SK-N-SH treated with all-trans-retinoic acid at 6 μM for 48 hours (cell line): ENCODE measurements around the gene SH3TC1.

Experiments
- ARNTL ChIP-seq: fragments of 450-650 bp; formaldehyde crosslinking; IDR thresholded peaks from 2 replicates; pipeline ENCODE4 v1.5.0; 2020; ENCODE audit warnings: low read depth, mild to moderate bottlenecking, moderate library complexity, borderline replicate concordance
- BACH2 ChIP-seq: fragments of 250-450 bp; sonication (Bioruptor Pico); IDR thresholded peaks from 2 replicates; pipeline ENCODE4 v1.9.0; 2021; ENCODE audit warnings: mild to moderate bottlenecking, borderline replicate concordance
- CREB5 ChIP-seq: fragments of 250-450 bp; sonication (Bioruptor Pico); IDR thresholded peaks from 2 replicates; pipeline ENCODE4 v1.5.1; 2020; ENCODE audit warnings: low read depth, mild to moderate bottlenecking, moderate library complexity
- CSDC2 ChIP-seq: fragments of 250-450 bp; sonication (Bioruptor Pico); IDR thresholded peaks from 2 replicates; pipeline ENCODE4 v1.5.0; 2020; ENCODE audit warnings: mild to moderate bottlenecking, moderate library complexity
- ESRRG ChIP-seq: fragments of 250-450 bp; sonication (Bioruptor Pico); IDR thresholded peaks from 2 replicates; pipeline ENCODE4 v1.6.1; 2021; ENCODE audit warnings: mild to moderate bottlenecking
- POU6F1 ChIP-seq: fragments of 250-450 bp; sonication (Bioruptor Pico); IDR thresholded peaks from 2 replicates; pipeline ENCODE4 v1.8.0; 2021; ENCODE audit warnings: low read depth, mild to moderate bottlenecking, moderate library complexity, borderline replicate concordance
- RARB ChIP-seq: fragments of 250-450 bp; sonication (Bioruptor Pico); IDR thresholded peaks from 2 replicates; pipeline ENCODE4 v1.8.0; 2021; ENCODE audit warnings: mild to moderate bottlenecking, moderate library complexity
- SNAI2 ChIP-seq: fragments of 250-450 bp; sonication (Bioruptor Pico); IDR thresholded peaks from 2 replicates; pipeline ENCODE4 v1.5.0; 2020; ENCODE audit warnings: mild to moderate bottlenecking, moderate library complexity
- TSHZ2 ChIP-seq: fragments of 250-450 bp; sonication (Bioruptor Pico); IDR thresholded peaks from 2 replicates; pipeline ENCODE4 v1.5.0; 2020; ENCODE audit warnings: mild to moderate bottlenecking, moderate library complexity
- ZC3H10 ChIP-seq: fragments of 250-450 bp; sonication (Bioruptor Pico); IDR thresholded peaks from 2 replicates; pipeline ENCODE4 v1.5.1; 2021; ENCODE audit warnings: mild to moderate bottlenecking, moderate library complexity
- ZFP3 ChIP-seq: fragments of 250-450 bp; sonication (Bioruptor Pico); IDR thresholded peaks from 2 replicates; pipeline ENCODE4 v1.5.0; 2020; ENCODE audit warnings: mild to moderate bottlenecking, moderate library complexity
- TF ChIP-seq, protein P1 (sequence below): fragments of 250-450 bp; sonication (Bioruptor Pico); IDR thresholded peaks from 2 replicates; pipeline ENCODE4 v1.8.0; 2020; ENCODE audit warnings: mild to moderate bottlenecking, moderate library complexity, borderline replicate concordance

GRCh38 chr4:8179771-8180170 lies 19.3 kb upstream of the SH3TC1 start:
- TF ChIP-seq BACH2 (no peak), ZFP3 (CRISPR knock-in tag) (no peak), TSHZ2 (no peak), RARB (CRISPR knock-in tag) (no peak), POU6F1 (CRISPR knock-in tag) (no peak), CREB5 (CRISPR knock-in tag) (no peak), CSDC2 (CRISPR knock-in tag) (no peak), ESRRG (no peak), SNAI2 (CRISPR knock-in tag) (no peak), ARNTL (CRISPR knock-in tag) (no peak), ZC3H10 (no peak)
- TF ChIP-seq, protein P1, sequence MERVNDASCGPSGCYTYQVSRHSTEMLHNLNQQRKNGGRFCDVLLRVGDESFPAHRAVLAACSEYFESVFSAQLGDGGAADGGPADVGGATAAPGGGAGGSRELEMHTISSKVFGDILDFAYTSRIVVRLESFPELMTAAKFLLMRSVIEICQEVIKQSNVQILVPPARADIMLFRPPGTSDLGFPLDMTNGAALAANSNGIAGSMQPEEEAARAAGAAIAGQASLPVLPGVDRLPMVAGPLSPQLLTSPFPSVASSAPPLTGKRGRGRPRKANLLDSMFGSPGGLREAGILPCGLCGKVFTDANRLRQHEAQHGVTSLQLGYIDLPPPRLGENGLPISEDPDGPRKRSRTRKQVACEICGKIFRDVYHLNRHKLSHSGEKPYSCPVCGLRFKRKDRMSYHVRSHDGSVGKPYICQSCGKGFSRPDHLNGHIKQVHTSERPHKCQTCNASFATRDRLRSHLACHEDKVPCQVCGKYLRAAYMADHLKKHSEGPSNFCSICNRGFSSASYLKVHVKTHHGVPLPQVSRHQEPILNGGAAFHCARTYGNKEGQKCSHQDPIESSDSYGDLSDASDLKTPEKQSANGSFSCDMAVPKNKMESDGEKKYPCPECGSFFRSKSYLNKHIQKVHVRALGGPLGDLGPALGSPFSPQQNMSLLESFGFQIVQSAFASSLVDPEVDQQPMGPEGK (CRISPR knock-in tag): no peak
